Measurements from ENCODE around the gene UNC13C.

Gene UNC13C

GRCh38 chr15:54567408-54568035, 589.3 kb downstream of the UNC13C start:
- DNase-seq (ENCODE audit: low read depth): no peak

GRCh38 chr15:54568381-54568780, 590.1 kb downstream of the UNC13C start:
- no peak for DNase-seq (ENCODE audit: low read depth)

GRCh38 chr15:54571576-54571975, 593.3 kb downstream of the UNC13C start:
- DNase-seq (ENCODE audit: low read depth): no peak

GRCh38 chr15:54575586-54575985, 597.3 kb downstream of the UNC13C start:
- DNase-seq (ENCODE audit: low read depth): no peak

- no peak for DNase-seq (ENCODE audit: low read depth)
These were observed 598.2 kb downstream of the UNC13C start for GRCh38 chr15:54576298-54576935.

GRCh38 chr15:54577476-54578250, 599.4 kb downstream of the UNC13C start:
- no peak for DNase-seq (ENCODE audit: low read depth)

DNA sequence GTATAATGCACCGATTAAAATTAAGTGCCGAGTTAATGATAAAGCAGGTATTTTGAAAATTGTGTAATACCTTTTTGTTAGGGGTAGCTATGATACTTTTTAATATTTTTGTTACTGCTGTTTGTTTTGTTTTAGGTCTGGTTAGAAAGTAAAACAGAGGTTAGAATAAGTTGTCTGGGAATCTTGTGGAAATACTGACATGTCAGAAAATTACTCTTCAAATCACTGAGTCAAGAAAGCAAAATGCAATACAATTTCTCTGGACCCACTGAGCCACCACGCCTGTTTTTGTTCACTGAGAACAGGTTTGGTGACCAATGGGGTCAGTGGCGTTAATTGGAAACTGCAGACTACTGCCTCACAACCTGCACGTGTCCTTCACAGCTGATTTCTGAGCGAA, 601.6 kb downstream of the UNC13C start:
- no peak for DNase-seq (ENCODE audit: low read depth)

GRCh38 chr15:54580643-54581042, 602.4 kb downstream of the UNC13C start:
- DNase-seq (ENCODE audit: low read depth): no peak

DNA sequence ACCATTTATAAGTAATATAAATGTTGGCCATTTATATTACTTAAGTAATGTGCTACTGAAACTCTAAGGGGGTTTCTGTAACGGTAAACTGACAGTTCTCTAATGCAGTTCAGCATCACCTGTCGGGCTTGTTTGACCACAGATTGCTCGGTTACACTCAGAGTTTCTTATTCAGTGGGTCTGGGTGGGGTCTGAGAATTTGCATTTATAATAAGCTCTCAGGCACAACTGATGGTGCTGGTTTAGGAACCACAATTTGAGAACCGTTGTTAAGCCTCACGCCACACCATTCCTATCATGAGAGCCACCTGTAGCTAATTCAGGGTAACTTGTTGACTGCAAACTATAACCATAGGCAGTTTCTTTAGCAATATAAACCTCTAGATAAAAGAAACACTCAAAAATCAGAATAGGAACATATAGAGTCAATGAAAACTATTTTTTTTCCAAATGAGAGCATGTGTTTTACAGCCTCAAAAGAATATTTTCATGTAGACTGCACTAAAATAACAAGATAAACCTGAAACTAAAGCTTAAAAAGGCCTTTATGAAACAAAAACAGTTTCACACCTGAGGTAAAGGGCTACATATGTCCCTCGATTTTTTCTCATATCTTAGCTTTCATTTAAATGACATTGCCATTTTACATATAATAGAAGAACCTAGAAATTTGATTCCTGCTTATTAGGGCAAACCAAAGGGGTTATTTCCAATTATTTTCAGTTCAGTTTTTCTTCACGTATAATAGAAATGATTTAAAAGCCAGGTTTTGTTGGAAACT, 604.8 kb downstream of the UNC13C start:
- no peak for DNase-seq (ENCODE audit: low read depth)

- DNase-seq (ENCODE audit: low read depth): no peak
These were observed 606.8 kb downstream of the UNC13C start for GRCh38 chr15:54585063-54585462.

GRCh38 chr15:54594115-54594514, 615.9 kb downstream of the UNC13C start:
- no peak for DNase-seq (ENCODE audit: low read depth)

GRCh38 chr15:54599386-54599785, 621.1 kb downstream of the UNC13C start:
- no peak for DNase-seq (ENCODE audit: low read depth)

GRCh38 chr15:54605043-54605442, 626.8 kb downstream of the UNC13C start:
- no peak for DNase-seq (ENCODE audit: low read depth)

- DNase-seq (ENCODE audit: low read depth): no peak
These were observed 627.3 kb downstream of the UNC13C start for GRCh38 chr15:54605556-54605955.

DNA sequence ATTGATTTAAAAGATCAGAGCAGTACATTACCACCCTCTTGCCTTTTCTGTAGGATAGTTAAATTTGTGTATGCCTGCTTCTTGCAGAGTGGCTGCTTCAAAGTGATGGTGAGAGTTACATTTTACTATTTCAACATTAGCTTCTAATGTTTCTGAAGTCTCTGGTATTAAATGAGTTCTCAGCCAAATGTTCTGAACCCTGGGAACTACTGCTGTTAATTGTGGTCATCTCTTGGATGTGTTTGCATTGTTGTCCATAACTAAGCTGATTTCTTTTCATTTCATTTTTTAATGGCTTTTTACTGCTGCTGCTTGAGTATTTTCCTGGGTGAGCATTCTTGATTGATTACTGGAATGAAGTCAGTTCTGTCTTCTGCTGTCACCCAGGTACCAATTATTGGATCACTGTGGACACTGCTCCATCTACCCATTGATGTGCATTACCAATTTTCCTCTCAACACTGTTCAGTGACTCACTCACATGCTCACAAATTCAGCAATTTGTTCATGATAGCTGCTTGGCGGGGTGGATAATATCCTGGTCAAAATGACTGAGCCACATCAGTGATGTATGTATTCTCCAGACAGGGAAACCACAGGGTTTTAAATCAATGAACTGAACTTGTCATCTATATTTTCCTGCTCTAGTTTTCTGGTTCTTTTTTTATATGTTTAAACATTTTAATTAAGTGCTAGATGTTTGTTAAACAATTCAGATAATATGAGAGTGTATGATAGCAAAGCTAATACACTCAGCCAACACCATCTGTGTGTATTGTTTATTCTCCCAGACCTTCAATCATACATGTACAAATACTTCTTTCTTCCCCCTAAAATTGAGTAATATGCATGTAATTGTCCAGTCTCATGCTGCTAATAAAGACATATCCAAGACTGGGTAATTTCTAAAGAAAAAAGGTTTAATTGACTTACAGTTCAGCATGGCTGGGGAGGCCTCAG, 630.9 kb downstream of the UNC13C start:
- no peak for DNase-seq (ENCODE audit: low read depth)

DNA sequence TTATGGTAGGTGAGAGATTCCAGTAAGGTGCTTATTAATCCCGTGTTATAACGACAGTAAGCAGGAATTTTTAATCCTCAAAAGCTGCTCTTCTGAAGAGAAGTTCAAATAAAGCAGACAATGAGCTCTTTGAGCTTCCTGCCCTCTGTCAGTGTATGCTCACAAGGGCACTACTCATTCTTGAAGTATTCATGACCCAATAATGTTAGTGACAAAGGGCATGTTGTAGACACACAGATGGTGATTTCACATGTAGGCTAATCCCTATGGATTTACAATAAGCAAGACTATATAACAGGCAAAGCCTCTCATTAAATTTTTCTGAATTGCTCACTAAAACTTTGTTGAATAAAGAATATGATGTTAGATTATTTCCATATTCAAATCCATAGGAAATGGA, 639.9 kb downstream of the UNC13C start:
- DNase-seq (ENCODE audit: low read depth): no peak

GRCh38 chr15:54619180-54619579, 640.9 kb downstream of the UNC13C start:
- no peak for DNase-seq (ENCODE audit: low read depth)

- no peak for DNase-seq (ENCODE audit: low read depth)
These were observed 642.7 kb downstream of the UNC13C start for GRCh38 chr15:54620916-54621315.

DNA sequence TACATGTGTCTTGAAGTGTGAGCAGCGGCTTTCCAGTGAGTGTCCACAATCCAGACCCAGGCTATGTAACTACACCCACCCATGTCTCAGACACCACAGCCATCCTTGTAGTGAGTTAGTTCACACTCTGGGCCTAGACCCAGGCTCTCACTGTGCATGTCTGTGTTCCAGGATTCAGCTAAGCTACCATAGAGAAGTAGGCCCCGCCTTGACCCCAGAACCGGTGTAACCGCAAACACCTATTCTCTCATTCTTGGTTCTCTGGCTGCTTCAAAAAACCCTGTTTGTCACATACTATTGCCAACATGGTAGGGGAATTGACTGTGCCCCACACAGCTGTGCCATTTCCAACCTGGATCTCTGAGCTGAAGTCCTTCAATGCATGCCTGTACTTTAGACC, 657.9 kb downstream of the UNC13C start:
- DNase-seq (ENCODE audit: low read depth): no peak

GRCh38 chr15:54638666-54639065, 660.4 kb downstream of the UNC13C start:
- no peak for DNase-seq (ENCODE audit: low read depth)

GRCh38 chr15:54640873-54641272, 662.6 kb downstream of the UNC13C start:
- DNase-seq (ENCODE audit: low read depth): no peak
